NB4 (cell line): ENCODE data around the gene CREB3L2.

Source experiments
- DNase-seq: peaks from one replicate; pipeline ENCODE4 v3.0.0; 2010; ENCODE audit warnings: low read depth
- H3K4me3 ChIP-seq: one replicate; pipeline ENCODE4 v1.5.1; 2011; ENCODE audit warnings: mild to moderate bottlenecking, low read depth, low read length, moderate library complexity
- MYC ChIP-seq: IDR thresholded peaks from 2 replicates; pipeline ENCODE4 v1.6.1; 2011; ENCODE audit warnings: low read depth, low read length
- POLR2A ChIP-seq: IDR thresholded peaks from 2 replicates; pipeline ENCODE4 v1.6.1; 2011; ENCODE audit warnings: mild to moderate bottlenecking; ENCODE audit not compliant: insufficient read length; ENCODE audit errors: extremely low read depth
- TF ChIP-seq, protein P1 (sequence below): IDR thresholded peaks from one replicate; pipeline ENCODE4 v1.5.1; 2012; ENCODE audit warnings: low read depth, low read length
- TF ChIP-seq, protein P2 (sequence below): IDR thresholded peaks from 2 replicates; pipeline ENCODE4 v1.6.1; 2011; ENCODE audit warnings: low read depth, low read length

Gene CREB3L2

DNA sequence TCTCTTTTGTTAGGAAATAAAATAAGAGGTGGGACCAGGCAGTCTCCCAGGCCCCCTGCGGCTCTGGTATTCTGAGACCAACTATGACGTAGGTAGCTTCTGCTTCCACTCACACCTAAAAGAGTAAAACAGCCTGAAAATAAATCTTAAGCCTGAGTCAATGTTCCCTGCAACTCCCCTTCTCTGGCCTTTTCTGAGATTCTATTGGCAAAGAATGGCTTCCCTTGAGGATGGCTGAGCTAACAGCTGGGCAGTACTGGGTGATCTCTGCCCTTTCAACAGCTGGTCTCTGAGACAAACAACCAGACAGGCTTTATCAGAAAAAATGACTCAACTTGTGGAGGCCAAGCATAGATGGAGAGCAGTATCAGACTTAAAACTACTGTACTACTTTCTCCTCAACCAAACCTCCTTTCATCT is 58.7 kb downstream of the CREB3L2 start:
- TF ChIP-seq MYC: no peak
- no peak overlapping the region for H3K4me3 ChIP-seq
- no peak for DNase-seq

DNA sequence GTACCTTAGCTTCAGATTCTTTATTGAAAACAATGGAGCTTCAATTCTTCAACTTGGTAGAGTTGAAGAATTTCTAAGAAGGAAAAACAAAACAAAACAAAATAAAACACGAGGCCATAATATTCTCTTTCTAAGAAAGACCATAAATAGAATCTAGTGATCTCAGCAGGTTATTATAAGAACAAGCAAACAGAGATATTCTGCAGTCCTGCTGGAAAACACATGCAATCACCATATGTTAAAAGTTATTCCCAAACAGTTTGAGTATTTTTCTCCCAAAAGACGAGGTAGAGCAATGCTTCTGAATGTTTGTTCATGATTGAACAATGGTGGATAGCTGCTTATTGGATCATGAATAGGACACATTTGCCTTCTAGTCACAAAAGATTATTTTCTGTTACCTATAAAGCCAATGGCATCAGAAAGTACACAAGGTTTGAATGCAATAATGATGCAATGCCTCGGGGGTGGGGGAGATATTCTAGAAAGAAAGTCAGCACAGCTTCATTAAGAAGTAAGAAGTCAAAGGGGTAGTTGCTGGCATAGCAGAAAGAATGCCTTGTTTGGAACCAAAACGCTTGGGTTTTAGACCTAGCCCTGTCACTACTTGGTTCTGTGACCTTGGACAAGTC is 59.3 kb downstream of the CREB3L2 start:
- no peak for TF ChIP-seq MYC
- TF ChIP-seq, protein P1, sequence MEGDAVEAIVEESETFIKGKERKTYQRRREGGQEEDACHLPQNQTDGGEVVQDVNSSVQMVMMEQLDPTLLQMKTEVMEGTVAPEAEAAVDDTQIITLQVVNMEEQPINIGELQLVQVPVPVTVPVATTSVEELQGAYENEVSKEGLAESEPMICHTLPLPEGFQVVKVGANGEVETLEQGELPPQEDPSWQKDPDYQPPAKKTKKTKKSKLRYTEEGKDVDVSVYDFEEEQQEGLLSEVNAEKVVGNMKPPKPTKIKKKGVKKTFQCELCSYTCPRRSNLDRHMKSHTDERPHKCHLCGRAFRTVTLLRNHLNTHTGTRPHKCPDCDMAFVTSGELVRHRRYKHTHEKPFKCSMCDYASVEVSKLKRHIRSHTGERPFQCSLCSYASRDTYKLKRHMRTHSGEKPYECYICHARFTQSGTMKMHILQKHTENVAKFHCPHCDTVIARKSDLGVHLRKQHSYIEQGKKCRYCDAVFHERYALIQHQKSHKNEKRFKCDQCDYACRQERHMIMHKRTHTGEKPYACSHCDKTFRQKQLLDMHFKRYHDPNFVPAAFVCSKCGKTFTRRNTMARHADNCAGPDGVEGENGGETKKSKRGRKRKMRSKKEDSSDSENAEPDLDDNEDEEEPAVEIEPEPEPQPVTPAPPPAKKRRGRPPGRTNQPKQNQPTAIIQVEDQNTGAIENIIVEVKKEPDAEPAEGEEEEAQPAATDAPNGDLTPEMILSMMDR: no peak
- TF ChIP-seq, protein P2, sequence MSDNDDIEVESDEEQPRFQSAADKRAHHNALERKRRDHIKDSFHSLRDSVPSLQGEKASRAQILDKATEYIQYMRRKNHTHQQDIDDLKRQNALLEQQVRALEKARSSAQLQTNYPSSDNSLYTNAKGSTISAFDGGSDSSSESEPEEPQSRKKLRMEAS: no peak
- TF ChIP-seq POLR2A: no peak
- H3K4me3 ChIP-seq: no peak overlapping the region
- DNase-seq: no peak

DNA sequence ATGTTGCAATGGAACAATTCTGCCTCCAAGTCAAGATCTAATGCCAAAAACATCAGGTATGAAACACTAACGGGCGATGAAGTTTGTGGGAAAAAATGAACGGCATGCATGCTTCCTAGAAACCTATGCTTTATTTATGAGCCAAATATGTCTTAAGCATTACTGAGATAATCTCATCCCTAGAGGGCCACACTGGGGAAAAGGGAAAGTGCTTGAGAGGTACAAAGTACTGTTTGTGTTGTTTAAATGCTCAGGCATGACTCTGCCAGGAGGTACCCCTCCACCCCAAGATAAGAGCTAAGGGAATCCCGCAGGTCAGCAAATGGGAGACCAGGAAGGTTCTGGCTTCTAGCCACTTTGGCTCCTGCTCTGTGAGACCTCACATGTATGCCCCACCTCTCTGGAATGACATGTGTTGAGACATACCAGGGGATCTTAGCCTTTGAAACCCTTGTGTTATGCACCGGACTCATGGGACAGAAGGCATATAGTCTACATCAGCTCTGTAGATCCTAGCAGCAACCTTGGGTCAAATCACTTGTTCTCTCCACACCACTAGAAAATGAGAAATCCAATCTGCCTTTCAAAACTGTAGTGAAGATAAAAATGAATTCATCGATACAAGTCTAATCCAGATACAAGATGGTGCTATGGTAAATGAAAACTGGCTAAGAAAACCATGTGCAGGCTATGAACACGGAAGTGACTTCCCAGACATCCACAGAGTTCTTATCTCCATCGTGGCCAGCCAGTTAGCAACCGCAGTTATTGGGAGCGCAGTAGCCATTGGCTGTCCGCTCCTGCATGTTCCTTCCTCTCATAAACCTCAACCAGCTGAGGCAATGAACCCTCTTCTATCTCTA is 61.0 kb downstream of the CREB3L2 start:
- TF ChIP-seq, protein P2: no peak
- no peak for TF ChIP-seq POLR2A
- no peak for TF ChIP-seq MYC
- TF ChIP-seq, protein P1: no peak
- no peak for DNase-seq
- no peak overlapping the region for H3K4me3 ChIP-seq

DNA sequence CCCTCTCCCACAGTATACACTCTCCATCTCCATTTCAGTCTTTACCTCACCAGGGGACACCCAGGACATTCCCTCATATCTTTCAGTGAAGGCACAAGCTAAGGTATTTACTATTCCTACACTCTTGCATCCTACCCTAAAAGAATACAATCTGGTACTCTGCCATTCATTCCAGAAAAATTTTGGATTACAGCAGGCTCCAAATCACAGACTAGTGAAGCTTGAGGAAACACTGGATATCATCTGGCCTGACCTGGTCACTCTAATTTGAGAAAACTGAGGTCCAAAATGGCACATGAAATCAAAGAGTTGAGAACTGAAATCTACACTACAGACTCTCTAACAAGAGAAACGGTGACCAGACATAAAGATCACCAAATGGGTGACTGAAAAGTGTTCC is 61.7 kb downstream of the CREB3L2 start:
- no peak overlapping the region for H3K4me3 ChIP-seq
- TF ChIP-seq, protein P2: no peak
- TF ChIP-seq POLR2A: no peak
- TF ChIP-seq MYC: no peak
- DNase-seq: no peak

DNA sequence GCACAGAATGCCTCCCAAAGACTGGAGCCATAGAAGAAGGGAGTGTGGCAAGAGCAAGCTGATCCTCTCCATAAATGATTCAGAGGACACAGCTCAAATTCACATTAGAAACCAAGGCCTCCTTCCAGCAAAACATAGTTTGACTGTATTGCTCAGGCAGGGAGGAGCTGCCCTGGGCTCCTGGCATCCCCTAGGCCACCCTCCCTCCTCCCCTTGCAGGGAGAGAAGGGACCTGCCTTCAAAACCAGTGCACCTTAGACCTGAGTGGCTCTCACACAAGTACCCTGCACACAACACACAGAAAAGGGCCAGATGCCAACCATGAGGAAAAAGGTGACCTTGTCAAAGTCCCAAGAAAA is 64.7 kb downstream of the CREB3L2 start:
- DNase-seq: no peak
- TF ChIP-seq, protein P1: no peak
- TF ChIP-seq MYC: no peak
- TF ChIP-seq POLR2A: no peak
- TF ChIP-seq, protein P2: no peak
- no peak overlapping the region for H3K4me3 ChIP-seq

DNA sequence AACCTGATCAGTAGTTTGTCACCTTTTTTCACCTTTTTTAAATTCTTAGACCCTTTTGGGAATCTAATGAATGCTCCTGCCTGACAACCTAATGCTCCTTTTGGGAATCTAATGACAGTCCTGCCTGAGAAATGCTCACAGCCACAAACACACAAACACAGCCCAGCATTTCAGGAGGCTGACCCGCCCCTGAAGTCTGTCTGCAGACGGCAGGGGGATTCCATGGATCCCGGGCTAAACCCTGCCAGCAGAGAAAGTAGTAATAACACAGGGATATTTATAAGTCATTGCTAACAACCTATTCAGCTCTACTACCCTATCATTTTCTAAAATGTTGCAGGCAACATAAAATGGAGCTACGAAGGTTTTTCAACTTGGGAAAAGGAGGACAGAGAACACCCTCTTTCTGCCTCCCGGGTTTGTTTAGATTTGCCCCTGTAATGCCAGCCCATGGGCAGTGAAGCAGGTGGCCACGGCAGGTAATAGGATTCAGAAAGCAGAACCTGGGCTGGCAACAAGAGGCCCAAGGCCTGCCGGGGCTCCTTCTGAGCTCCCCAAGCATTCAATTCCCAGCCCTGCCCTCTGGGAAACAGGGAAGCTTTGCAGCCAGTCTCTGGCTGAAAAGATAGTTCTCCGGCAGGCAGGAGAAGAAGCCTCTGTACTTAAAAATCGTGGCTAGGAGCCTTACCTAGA is 65.2 kb downstream of the CREB3L2 start:
- DNase-seq: no peak
- TF ChIP-seq MYC (no peak), POLR2A (no peak)
- TF ChIP-seq, protein P1: no peak
- TF ChIP-seq, protein P2: no peak
- peak overlapping the region; percentile 79 for H3K4me3 ChIP-seq
